GM12878 (cell line): Measurements from ENCODE around the gene DMXL1. TPM values are rescaled to one million over a fixed set of nuclear protein-coding genes. Genes with fewer than 3 reads are reported as not detected.

Source experiments
- BHLHE40 ChIP-seq, 2 experiments: fragments of 450-650 bp in 1 of 2; IDR thresholded peaks; 2 replicates each; pipeline ENCODE4 v1.6.1; 2011 to 2017; ENCODE audit warnings: low read depth in 2 of 2, borderline replicate concordance in 1 of 2, improper control_type of control experiment in 1 of 2, low read length in 1 of 2, mild to moderate bottlenecking in 1 of 2
- IRF5 ChIP-seq: fragments of 450-650 bp; IDR thresholded peaks from 2 replicates; pipeline ENCODE4 v1.6.1; 2017; ENCODE audit warnings: borderline replicate concordance
- NKRF ChIP-seq: fragments of 450-650 bp; conservative IDR thresholded peaks from 2 replicates; pipeline ENCODE4 v1.6.1; 2017; ENCODE audit warnings: mild to moderate bottlenecking, moderate library complexity
- NR2C1 ChIP-seq: fragments of 450-650 bp; IDR thresholded peaks from 2 replicates; pipeline ENCODE4 v1.6.1; 2017; ENCODE audit warnings: antibody characterized with exemption, mild to moderate bottlenecking, moderate library complexity
- RELA ChIP-seq: fragments of 450-650 bp; IDR thresholded peaks from 2 replicates; pipeline ENCODE4 v1.8.0; 2014; ENCODE audit warnings: borderline replicate concordance; ENCODE audit not compliant: partially characterized antibody
- STAT3 ChIP-seq: IDR thresholded peaks from 2 replicates; pipeline ENCODE4 v1.6.1; 2011; ENCODE audit warnings: low read depth, low read length, improper control_type of control experiment
- polyA plus RNA-seq, 11 experiments: library from polyadenylated mRNA; depleted of rRNA in 4 of 11; unstranded in 6 of 11; stranded (reverse) in 5 of 11; fragments of >200 nt; fragmentation: Nextera tagmentation in 4 of 11; fragmentation: Illumina TruSeq in 1 of 11; extraction: Ambion mirVana in 4 of 11; extraction: Trizol in 1 of 11; gene quantifications; 1 replicate in 1 of 11; 2 replicates in 10 of 11; pipeline versions ENCODE4 v1.2.1 to v1.2.3, GENCODE V29; 2011 to 2016; ENCODE audit warnings: inconsistent platforms in 2 of 11, missing spikeins in 2 of 11, low read depth in 1 of 11
- total RNA-seq, 4 experiments: library from RNA; depleted of rRNA in 3 of 4; stranded (reverse); fragments of >200 nt in 3 of 4; fragmentation: Illumina TruSeq in 1 of 4; extraction: Trizol in 1 of 4; gene quantifications; 2 replicates each; pipeline versions ENCODE4 v1.2.1 to v1.2.3, GENCODE V29; 2013 to 2021
- TF ChIP-seq, protein P1 (sequence below): fragments of 450-650 bp; IDR thresholded peaks from 2 replicates; pipeline ENCODE4 v1.6.1; 2017; ENCODE audit warnings: mild to moderate bottlenecking, moderate library complexity
- TF ChIP-seq, protein P2 (sequence below): fragments of 450-650 bp; formaldehyde crosslinking; IDR thresholded peaks from 2 replicates; pipeline ENCODE4 v1.4.0; 2020; ENCODE audit warnings: mild to moderate bottlenecking, moderate library complexity
- TF ChIP-seq, protein P3 (sequence below): fragments of 450-650 bp; IDR thresholded peaks from 2 replicates; pipeline ENCODE4 v1.6.1; 2017; ENCODE audit warnings: mild to moderate bottlenecking, moderate library complexity

Gene DMXL1
- total and polyA plus RNA-seq, 10 of the 15 experiments (the other 5 are each of a cell fraction or from before 2014, with no cell fraction given), result 9.1 to 67.7 (median 34.1) TPM

GRCh38 chr5:119070828-119071560, at the start of gene DMXL1 (continued):
- peak; percentile 87 for TF ChIP-seq IRF5
- TF ChIP-seq STAT3, result no peak
- TF ChIP-seq, protein P1, sequence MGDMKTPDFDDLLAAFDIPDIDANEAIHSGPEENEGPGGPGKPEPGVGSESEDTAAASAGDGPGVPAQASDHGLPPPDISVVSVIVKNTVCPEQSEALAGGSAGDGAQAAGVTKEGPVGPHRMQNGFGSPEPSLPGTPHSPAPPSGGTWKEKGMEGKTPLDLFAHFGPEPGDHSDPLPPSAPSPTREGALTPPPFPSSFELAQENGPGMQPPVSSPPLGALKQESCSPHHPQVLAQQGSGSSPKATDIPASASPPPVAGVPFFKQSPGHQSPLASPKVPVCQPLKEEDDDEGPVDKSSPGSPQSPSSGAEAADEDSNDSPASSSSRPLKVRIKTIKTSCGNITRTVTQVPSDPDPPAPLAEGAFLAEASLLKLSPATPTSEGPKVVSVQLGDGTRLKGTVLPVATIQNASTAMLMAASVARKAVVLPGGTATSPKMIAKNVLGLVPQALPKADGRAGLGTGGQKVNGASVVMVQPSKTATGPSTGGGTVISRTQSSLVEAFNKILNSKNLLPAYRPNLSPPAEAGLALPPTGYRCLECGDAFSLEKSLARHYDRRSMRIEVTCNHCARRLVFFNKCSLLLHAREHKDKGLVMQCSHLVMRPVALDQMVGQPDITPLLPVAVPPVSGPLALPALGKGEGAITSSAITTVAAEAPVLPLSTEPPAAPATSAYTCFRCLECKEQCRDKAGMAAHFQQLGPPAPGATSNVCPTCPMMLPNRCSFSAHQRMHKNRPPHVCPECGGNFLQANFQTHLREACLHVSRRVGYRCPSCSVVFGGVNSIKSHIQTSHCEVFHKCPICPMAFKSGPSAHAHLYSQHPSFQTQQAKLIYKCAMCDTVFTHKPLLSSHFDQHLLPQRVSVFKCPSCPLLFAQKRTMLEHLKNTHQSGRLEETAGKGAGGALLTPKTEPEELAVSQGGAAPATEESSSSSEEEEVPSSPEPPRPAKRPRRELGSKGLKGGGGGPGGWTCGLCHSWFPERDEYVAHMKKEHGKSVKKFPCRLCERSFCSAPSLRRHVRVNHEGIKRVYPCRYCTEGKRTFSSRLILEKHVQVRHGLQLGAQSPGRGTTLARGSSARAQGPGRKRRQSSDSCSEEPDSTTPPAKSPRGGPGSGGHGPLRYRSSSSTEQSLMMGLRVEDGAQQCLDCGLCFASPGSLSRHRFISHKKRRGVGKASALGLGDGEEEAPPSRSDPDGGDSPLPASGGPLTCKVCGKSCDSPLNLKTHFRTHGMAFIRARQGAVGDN, result no peak
- TF ChIP-seq, protein P2, sequence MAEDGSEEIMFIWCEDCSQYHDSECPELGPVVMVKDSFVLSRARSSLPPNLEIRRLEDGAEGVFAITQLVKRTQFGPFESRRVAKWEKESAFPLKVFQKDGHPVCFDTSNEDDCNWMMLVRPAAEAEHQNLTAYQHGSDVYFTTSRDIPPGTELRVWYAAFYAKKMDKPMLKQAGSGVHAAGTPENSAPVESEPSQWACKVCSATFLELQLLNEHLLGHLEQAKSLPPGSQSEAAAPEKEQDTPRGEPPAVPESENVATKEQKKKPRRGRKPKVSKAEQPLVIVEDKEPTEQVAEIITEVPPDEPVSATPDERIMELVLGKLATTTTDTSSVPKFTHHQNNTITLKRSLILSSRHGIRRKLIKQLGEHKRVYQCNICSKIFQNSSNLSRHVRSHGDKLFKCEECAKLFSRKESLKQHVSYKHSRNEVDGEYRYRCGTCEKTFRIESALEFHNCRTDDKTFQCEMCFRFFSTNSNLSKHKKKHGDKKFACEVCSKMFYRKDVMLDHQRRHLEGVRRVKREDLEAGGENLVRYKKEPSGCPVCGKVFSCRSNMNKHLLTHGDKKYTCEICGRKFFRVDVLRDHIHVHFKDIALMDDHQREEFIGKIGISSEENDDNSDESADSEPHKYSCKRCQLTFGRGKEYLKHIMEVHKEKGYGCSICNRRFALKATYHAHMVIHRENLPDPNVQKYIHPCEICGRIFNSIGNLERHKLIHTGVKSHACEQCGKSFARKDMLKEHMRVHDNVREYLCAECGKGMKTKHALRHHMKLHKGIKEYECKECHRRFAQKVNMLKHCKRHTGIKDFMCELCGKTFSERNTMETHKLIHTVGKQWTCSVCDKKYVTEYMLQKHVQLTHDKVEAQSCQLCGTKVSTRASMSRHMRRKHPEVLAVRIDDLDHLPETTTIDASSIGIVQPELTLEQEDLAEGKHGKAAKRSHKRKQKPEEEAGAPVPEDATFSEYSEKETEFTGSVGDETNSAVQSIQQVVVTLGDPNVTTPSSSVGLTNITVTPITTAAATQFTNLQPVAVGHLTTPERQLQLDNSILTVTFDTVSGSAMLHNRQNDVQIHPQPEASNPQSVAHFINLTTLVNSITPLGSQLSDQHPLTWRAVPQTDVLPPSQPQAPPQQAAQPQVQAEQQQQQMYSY, result no peak
- TF ChIP-seq NKRF, result peak; percentile 87
- TF ChIP-seq, protein P3, sequence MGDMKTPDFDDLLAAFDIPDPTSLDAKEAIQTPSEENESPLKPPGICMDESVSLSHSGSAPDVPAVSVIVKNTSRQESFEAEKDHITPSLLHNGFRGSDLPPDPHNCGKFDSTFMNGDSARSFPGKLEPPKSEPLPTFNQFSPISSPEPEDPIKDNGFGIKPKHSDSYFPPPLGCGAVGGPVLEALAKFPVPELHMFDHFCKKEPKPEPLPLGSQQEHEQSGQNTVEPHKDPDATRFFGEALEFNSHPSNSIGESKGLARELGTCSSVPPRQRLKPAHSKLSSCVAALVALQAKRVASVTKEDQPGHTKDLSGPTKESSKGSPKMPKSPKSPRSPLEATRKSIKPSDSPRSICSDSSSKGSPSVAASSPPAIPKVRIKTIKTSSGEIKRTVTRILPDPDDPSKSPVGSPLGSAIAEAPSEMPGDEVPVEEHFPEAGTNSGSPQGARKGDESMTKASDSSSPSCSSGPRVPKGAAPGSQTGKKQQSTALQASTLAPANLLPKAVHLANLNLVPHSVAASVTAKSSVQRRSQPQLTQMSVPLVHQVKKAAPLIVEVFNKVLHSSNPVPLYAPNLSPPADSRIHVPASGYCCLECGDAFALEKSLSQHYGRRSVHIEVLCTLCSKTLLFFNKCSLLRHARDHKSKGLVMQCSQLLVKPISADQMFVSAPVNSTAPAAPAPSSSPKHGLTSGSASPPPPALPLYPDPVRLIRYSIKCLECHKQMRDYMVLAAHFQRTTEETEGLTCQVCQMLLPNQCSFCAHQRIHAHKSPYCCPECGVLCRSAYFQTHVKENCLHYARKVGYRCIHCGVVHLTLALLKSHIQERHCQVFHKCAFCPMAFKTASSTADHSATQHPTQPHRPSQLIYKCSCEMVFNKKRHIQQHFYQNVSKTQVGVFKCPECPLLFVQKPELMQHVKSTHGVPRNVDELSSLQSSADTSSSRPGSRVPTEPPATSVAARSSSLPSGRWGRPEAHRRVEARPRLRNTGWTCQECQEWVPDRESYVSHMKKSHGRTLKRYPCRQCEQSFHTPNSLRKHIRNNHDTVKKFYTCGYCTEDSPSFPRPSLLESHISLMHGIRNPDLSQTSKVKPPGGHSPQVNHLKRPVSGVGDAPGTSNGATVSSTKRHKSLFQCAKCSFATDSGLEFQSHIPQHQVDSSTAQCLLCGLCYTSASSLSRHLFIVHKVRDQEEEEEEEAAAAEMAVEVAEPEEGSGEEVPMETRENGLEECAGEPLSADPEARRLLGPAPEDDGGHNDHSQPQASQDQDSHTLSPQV, result no peak
- peak; percentile 82 to 88; a peak in 3 of 4 replicates for TF ChIP-seq BHLHE40 (IDR thresholded peaks at IDR 0.05; ENCODE audit: borderline replicate concordance in 1 of 2, low read depth in 2 of 2, low read length in 1 of 2)
- no peak for TF ChIP-seq NR2C1
- no peak for TF ChIP-seq RELA
